ENCODE data around the gene HS3ST4. TPM values are rescaled to one million over a fixed set of nuclear protein-coding genes. Genes with fewer than 3 reads are reported as not detected.
A peak's percentile ranks its signal among the peaks of the same experiment; 100 is the strongest.
"Not testable (repeated sequence)": the region's sequence is repeated elsewhere in the genome, so short reads cannot be mapped to it uniquely, and the experiment has no call there.

HS3ST4 gene
- polyA plus RNA-seq, 3 donors = 0.41 to 0.56 (median 0.52) TPM

DNA sequence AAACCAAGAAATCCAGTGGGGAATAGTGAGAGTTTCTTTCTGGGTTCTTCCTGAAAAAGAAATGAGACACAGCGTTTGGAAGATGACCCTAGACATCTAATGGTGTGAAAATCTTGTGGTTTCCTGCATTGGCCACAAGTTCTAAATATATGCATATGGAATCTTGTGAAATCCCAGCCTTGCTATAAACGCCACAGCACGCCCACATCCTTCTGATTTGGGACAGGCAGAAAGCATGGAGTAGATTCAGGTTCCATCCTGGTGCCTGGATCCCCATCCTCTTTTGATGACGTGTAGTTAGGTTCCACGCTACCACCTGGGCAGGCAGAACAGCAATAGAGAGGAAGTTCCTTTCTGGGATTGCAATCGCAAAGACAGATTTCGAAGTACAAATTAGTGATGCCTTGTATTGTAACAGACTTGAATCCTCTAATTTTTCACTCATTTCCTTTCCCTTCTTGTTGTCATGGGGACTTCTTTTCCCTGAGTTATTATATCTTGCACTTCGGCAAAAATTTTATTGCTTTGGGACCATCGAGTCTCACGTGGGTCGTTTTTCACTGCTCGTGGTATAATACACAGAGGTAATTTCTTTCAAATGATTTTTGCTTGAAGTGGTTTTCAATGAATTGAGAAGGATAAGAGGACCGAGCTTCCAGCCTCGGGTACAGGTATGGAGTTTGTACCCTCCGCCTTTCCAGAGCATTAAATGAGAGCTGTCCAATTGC, 37.6 kb downstream of the HS3ST4 start:
- DNase-seq = no peak

DNA sequence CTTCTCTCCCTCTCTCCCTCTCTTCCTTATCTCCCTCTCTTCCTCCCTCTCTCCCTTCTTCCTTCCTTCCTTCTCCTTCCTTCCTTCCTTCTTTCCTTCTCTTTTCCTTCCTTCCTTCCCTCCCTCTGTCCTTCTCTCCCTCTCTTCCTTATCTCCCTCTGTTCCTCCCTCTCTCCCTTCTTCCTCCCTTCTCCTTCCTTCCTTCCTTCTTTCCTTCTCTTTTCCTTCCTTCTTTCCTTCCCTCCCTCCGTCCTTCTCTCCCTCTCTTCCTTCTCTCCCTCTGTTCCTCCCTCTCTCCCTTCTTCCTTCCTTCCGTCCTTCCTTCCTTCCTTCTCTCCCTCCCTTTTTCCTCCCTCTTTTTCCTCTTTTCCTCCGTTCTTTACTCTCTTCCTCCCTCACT, 38.6 kb downstream of the HS3ST4 start:
- no peak for DNase-seq

DNA sequence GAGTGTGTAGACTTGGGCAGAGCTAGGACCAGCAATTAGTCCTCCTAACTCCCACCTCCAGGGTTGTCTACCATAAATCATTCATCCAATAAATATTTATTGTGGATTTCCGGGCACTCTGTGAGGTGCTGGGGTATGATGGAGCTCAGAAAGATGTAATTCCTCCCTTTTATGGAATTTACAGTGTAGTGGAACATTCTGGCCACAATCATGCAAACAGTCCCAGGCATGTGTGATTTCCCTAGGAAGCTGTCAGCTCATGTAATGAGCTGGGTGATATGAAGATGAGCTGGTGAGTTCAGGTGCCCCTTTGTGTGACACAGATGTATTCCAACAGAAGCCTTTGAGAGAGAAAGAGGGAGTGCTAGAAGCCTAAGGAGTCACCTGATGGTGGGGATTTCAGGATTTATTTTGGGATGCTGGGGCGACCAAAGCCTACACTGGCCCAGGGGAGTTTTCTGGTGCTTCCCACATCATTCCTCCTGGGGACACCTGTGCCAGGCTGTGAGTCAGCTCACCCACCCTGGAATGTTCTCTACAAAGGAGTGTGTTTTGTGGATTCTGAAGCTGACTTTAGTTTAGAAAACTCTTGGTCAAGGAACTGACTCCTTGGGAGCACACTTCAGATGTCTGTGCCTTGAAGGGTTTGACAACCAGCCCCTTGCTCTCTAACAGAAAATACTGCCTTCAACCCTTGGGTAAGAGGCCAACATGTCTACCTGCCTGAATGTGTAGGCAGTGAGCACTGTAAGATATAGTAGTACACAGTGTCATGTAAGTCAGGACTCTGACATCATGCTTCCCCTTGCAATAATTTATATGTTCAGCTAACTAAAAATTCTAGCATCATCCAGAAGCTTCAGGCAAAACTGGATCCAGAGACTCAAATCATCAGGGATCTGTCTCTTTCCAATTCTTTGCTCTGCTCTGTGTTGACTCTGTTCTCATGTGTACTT, 42.9 kb downstream of the HS3ST4 start:
- no peak for DNase-seq

DNA sequence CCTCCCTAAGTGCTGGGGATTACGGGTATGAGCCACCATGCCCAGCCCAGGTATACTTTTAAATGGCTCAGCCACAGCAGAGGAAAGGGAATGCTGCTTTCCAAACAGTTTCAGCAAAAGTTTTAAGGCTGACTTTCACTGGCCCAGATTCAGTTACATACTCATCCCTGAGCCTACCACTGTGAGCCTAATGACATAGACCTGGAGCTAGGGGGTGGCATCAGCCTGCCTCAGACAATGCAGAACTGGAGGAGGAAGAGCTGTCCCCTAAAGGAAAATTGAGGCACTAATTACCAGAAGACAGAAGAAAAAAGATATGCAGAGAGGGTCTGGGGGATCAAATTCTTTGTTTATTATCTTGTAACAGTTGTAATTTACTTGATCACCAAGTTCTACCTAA, 43.9 kb downstream of the HS3ST4 start:
- no peak for DNase-seq

DNA sequence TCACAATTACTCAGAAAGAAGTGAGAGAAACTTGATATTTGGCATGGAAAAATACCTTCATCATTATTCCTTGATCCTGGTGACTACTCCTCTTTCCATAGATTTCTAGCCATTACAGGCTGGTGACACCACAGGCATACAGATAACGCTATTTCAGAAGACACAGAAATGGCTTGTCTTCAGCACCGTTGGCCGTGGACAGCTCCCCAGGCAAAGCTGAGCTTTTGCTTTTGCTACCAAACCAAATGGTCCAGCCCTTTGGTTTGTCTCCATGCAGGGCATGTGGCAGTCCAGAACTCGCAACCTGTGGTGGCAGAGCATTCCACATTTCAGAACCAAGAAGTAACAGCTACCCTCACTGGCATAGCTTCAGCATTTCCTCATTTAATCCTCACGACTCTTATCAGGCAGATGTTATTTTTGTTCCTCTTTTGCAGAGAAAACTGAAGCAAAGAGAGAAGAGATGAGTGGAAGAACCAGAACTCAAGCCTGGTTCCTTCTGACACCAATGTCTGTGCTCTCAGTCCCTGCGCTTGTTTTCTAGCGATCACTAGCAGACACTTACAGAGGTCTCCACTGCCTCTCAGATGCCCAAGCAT, 55.5 kb downstream of the HS3ST4 start:
- peak; percentile 35 for DNase-seq

DNA sequence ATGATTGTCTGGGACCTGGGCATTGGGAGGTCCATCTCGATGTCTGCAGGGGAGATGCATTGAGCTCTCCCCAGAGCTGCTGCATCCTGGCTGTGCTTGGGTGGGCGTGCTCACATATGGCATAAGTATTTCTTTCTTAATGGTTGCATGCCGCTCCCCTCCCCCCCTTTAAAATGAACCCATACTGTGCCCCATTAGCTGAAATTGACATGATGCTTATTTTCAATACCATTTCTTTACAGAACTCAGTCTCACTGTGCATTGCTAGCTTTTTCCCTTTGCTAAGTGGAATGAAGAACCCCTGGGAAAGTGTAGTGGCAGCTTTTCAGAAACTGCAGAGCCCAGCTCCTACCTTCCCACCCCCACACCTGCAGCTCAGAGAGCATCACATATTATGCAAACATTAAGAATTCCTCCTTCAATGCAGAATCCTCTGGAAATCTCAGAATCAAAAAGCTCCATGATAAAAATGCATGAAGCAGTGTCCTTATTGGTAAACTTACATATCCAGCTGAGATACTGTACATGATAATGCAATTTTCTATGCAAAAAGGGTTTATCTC, 56.4 kb downstream of the HS3ST4 start:
- no peak for DNase-seq

DNA sequence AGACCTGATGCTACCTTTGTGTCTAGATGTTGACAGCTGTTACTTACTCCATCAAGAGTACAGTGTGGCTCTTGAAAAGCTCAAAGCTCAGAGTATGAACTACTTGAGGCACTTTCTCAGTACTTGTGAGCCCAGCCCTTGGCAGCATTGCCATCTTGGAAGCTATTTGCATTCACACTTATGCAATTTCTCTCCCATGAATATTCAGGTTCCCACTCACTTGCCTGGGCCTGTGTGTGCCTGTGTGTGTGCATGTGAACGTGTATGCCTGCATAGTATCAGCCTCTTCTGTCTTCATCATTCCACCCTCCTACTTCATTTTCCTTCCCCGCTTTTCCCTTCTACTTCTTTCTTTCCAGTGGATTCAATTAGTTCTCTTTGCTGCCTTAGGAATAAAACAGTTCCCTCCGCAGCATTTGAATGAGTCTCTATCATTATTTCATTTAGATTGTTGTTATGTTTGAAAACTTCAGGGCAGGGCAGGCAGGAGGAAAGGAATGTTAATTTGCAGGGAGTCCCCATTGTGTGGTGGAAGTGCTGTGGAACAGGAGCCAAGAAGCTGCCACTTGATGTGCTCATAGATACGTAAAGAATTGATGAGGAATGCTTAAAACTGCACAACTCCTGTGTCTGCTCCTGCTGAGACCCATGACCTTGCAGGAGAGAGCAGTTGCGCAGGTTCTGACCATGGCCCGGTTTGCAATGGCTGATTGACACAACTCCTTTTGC, 58.9 kb downstream of the HS3ST4 start:
- no peak for DNase-seq

DNA sequence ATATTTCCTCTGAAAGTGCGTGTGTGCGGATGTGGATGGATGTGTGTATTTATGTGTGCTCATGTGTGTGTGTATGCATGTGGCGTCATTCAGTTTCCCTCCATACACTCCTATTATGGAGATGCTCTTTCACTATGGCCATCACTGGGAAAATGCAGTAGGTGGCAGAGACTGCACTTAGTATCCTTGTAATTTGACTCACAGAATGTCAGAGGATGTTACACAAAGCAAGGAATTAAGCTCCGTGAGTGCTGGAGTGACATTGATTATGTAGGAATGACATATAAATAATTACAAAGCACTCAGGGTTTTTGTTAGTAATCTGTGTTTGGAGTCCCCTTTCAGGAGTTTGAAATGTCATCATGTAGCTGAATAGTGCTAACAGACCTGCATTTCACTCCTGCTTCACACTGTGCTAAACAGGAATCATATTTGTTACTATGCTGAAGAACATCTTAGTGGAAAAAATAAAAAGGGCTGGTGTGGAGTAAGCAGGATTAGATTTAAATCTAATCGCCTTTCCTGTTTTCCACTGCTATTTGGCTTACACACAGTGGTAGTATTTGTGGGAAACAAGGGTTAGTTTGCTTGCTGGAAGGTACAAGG, 59.6 kb downstream of the HS3ST4 start:
- DNase-seq = no peak

DNA sequence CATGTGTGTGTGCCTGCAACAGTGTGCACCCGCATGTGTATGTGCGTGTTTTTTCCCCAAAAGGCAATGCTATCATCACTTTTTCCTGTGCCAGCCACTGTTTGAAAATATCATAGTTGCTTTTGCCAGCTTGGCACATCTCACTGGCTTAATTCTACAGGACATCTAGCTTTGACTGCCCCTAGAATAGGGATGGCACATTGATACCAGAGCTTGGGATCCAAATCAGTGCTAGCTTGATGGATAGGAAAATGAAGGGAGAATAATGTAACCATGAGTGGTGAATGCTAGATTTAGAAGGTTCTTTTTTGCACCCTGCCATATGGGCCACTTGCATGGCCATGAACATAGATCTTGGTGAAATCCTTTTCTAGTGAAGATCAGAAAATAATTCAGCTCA, 72.7 kb downstream of the HS3ST4 start:
- no peak for DNase-seq

DNA sequence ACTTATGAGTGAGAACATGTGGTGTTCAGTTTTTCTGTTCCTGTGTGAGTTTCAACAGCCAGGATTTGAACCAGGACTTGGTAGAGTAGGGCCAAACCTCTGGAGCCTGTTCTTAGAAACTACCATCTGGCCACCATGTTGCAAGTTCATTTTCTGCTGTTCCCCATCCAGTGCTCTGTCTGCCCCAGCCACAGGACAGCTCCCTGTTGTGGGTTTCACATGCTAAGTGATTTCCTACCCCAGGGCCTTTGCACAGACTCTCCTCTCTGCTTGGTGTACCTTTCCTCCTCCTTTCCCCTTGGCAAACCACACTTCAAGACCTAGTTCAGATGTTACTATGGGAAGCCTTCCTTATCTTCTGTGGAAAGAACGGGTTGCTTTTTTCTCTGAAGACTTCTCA, 79.5 kb downstream of the HS3ST4 start:
- DNase-seq = no peak

DNA sequence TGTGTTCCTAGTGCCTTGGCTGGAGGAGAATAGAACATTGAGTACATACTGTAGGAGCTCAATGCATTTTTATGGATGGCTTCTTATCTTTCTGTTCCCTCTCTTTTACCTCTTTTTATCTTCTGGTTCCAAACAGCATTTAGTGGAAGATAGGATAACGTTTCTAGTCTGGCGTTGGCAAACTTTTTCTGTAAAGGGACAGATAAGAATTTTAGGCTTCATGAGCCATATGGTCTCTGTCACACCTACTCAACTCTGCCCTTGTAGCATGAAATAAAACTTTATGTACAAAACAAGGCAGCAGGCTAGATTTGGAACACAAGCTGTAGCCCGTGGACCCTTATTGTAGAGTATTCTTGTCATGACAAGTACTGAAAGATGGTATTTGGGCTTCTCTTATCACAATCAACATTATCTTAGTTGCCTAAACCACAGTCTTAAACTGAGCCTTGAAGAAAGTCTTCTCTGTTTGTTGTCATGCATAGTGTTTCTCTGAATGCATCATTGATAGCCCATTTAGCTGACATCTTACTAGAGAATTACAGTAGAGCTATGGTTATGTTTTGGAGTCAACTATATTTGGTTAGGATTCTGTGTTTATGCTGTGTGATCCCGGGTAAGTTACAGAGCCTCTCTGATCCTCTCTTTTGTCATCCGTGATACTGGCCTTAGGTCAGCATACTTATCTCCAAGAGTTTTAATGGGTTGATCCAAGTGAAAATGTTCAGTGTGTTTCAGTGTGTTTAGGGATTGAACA, 80.2 kb downstream of the HS3ST4 start:
- DNase-seq = no peak

DNA sequence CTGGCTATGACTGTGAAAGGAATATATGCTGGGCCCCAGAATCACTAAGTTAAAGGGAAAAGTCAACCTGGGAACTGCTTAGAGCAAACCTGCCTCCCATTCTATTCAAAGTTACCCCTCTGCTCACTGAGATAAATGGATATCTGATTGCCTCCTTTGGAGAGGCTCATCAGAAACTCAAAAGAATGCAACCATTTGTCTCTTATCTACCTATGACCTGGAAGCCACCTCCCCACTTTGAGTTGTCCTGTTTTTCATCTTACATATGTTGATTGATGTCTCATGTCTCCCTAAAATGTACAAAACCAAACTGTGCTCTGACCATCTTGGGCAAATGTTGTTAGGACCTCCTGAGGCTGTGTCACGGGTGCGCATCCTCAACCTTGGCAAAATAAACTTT, 84.5 kb downstream of the HS3ST4 start:
- not testable (repeated sequence) for DNase-seq

DNA sequence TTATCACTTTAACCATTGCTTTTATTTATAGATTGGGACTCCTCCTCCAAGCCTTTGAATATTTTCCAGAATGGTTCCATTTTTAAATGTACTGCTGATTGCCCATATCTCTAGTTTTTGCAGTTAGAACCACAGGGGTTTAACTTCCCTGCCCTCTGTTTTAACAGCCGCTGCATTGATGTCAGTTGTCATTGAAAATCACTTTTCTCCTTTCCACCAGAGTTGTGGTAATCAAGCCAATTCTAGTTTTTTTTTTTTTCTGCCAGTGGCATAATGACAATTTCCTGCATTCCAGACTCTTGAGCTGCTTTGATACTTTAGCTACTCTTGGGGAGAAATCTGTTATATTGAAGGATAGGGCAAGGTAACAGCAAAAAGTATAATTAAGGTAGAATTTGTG, 91.5 kb downstream of the HS3ST4 start:
- DNase-seq = no peak

DNA sequence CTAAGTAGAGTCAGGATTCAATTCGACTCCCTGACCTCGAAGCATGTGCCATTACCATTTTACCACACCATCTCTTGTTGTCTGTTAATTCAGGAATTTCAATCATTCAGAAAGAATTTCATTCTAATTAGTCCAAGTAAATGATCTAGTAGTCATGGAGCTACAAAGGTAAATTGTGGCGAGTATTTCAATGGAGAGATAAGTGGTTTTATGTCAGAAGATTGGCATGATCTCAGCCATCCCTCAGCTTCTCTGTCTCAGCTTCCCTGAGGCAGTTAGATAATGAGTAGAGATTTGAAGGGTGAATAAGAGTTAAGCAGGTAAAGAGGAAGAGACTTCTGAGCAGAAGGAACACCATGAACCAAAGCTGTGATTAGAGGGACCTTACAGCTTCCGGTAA, 93.6 kb downstream of the HS3ST4 start:
- no peak for DNase-seq

DNA sequence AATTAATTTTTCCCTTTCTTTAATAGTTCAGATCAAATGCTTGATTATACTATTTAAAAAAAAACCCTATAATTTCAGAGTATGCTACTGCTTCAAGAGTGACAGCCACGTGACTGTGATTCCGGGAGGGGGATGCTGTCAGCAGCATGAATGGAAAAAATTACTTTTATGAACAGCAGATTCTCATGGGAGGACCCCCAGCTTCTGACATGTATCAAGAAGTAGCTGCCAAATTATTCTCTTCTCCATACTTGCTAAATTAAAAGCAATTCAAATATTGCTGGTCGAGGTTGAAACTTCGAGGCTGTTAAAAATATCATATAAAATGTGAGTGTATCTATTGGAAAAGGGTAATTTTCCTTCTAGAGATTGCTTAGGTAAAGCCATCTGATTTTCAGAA, 95.0 kb downstream of the HS3ST4 start:
- DNase-seq = no peak

DNA sequence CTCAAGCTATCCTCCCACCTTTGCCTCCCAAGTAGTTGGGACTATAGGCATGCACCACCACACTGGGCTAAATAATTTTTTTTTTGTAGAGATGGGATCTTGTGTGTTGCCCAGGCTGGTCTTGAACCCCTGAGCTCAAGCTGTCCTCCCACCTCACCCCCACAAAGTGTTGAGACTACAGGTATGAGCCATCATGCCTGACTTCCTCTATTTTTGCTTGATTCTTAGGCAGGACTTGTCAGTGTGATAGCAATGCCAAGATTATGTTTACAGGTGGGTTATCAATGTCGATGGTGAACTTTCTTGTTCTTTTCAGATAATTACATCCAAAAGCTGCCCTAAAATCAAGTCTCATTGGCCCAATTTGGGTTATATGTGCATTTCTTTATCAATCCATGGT, 96.9 kb downstream of the HS3ST4 start:
- no peak for DNase-seq

DNA sequence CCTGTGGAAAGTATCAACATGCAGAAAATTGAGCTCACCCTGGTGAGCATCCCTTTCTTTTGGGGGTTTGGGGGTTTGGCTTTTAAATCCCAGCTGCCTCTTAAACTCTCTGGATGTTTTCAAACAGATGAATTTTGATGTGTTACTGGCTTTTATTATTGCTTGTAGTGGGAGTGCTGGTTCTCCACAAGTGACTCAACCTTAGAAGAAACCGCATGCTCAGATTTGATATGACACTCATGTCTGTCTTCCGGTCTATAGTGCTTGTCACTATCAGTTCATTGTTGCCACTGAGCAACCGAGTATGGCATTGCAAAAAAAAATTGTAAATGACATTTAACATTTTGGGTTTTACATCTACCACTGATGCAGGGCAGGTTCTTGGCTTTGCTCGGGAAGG, 104.5 kb downstream of the HS3ST4 start:
- DNase-seq = no peak

DNA sequence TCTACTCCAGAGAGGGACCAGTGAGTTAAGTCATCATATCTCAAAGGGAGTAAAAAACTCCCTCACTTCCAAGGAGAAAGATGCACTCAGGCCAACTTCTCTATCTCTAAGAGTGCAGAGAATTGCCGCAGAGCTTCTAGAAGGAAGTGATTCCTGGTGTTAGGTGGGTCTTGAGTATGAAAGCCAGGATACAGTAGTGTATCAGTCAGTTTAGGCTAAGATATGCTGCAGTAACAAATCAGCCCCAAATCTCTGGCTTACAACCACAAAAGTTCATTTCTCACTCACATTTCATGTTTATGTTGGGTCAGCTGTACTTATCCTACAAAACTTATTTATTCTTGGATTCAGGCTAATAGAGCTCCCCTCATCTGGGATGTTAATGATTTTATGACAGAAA, 106.3 kb downstream of the HS3ST4 start:
- DNase-seq = no peak

DNA sequence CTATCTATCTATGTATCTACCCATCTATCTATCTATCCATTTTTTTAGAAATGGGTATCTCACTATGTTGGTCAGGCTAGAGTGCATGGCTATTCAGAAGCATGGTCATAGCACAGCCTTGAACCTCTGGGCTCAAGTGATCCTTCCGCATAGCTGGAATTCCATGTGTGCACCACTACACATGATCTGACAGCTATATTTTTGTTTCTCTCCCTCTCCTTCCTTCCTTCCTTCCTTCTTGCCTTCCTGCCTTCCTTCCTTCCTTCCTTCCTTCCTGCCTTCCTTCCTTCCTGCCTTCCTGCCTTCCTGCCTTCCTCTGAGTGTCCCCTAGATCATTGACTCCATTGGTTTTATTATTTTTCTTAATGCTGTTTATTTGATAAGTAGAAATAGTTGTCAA, 108.1 kb downstream of the HS3ST4 start:
- no peak for DNase-seq

DNA sequence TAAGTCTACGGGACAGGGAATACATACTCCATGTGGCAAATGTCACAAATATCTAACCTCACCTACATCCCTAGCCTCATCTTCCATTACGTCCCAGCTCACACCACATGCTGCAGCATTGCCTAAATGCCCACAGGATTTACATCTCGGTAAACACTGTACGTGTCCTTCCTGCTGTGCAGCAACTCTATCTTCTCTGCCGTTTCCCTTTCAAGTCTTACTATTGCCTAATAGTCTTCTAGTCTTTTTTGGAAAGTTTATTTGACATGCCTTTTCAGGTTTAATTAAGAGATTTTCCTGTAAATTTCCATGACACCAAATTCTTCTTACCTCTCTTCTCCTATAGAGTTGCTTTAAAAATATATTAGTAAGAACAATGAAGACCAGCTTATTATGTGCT, 120.5 kb downstream of the HS3ST4 start:
- DNase-seq = no peak

DNA sequence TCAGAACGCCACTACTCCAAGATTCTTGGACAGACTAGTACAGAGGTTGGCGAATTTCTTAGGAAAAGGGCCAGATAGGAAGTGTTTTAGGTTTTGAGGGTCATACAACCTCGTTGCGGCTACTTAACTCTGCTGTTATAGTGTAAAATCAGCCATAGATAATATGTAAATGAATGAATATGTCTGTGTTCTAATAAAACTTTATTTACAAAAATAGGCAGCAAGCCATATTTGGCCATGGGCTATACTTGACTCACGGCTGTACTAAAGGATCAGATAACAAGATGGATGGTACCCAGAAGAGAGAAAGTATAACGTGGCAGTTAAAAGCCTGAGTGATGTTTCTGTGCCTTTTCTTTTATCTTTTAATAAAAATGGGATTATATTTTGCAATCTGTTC, 125.5 kb downstream of the HS3ST4 start:
- DNase-seq = no peak
